ENCODE measurements around the gene CDH13. TPM values are rescaled to one million over a fixed set of nuclear protein-coding genes. Genes with fewer than 3 reads are reported as not detected.

Gene CDH13
- total RNA-seq, 2 experiments from 2014 or later, result not detected

DNA sequence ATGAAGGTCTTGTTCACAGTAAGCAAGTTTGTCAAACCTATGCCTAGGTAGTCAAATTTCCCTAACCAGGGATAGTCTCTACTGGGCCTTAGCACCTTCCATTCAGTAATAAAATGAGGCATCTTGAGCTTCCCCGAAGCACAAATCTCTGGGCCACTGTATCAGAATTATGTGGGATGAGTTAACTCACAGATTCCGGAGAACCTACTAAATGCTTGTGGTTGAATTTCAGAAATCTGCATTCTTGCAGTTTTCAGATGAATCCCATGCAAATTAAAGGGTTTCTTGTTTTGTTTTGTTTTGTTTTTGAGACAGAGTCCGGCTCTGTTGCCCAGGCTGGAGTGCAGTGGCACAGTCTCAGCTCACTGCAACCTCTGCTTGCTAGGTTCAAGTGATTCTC is 702.2 kb downstream of the CDH13 start:
- Histone ChIP-seq H3K9me2 (ENCODE audit: insufficient read depth, low read length) (no peaks in the 10 kb centered on the region), H3K4me1 (ENCODE audit: insufficient read depth, low read length, poor library complexity, severe bottlenecking) (no peaks in the 10 kb centered on the region), H3K27ac (ENCODE audit: low read depth, low read length, poor library complexity, severe bottlenecking) (no peak overlapping the region), H3K9me3 (ENCODE audit: low read length) (no peaks in the 10 kb centered on the region), H2AFZ (ENCODE audit: low read length) (no peak overlapping the region), H3K4me3 (ENCODE audit: low read depth, low read length, poor library complexity, severe bottlenecking) (no peak overlapping the region), H3K79me2 (ENCODE audit: insufficient read depth, low read depth, low read length) (no peaks in the 10 kb centered on the region), H3K4me2 (ENCODE audit: low read length) (no peak overlapping the region), H4K20me1 (ENCODE audit: insufficient read depth, low read length) (no peaks in the 10 kb centered on the region), H3K36me3 (ENCODE audit: insufficient read depth, low read length) (no peaks in the 10 kb centered on the region)
- TF ChIP-seq, protein P1, sequence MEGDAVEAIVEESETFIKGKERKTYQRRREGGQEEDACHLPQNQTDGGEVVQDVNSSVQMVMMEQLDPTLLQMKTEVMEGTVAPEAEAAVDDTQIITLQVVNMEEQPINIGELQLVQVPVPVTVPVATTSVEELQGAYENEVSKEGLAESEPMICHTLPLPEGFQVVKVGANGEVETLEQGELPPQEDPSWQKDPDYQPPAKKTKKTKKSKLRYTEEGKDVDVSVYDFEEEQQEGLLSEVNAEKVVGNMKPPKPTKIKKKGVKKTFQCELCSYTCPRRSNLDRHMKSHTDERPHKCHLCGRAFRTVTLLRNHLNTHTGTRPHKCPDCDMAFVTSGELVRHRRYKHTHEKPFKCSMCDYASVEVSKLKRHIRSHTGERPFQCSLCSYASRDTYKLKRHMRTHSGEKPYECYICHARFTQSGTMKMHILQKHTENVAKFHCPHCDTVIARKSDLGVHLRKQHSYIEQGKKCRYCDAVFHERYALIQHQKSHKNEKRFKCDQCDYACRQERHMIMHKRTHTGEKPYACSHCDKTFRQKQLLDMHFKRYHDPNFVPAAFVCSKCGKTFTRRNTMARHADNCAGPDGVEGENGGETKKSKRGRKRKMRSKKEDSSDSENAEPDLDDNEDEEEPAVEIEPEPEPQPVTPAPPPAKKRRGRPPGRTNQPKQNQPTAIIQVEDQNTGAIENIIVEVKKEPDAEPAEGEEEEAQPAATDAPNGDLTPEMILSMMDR (conservative IDR thresholded peaks at IDR 0.05; ENCODE audit: low read length), result no peak
- no peak for TF ChIP-seq EZH2phosphoT487 (IDR thresholded peaks at IDR 0.05; ENCODE audit: borderline replicate concordance, low read depth, low read length)
- intact Hi-C loops (cut with micrococcal nuclease; ENCODE audit: unreplicated experiment), result no loop called here
- CTCF ChIA-PET (ENCODE audit: unreplicated experiment), result no interaction called here
- POLR2A ChIA-PET, result interaction anchor here (0.6 kb wide), 1 partner anchor 1680 kb away, joined by 3 read pairs; no protein-coding TSS in a partner anchor
- no peak for DNase-seq (ENCODE audit: low spot score)
- BruUV-seq (replicated peaks), result no TSS peak

DNA sequence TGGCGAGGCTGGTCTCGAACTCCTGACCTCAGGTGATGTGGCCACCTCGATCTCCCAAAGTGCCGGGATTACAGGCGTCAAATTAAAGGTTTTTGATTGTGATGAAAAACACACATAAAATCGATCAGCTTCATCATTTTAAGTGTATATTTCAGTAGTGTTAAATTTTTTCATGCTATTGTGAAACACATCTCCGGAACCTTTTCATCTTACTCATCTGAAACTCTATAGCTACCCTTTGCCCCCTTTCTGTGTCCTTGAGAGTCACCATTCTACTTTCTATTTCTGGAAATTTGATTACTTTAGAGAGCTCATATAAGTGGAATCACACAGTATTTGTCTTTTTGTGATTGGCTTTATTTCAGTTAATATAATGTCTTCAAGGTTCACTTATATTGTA is 702.7 kb downstream of the CDH13 start:
- POLR2A ChIA-PET, result no interaction called here
- DNase-seq (ENCODE audit: low spot score), result no peak
- Histone ChIP-seq H4K20me1 (ENCODE audit: insufficient read depth, low read length) (no peaks in the 10 kb centered on the region), H3K36me3 (ENCODE audit: insufficient read depth, low read length) (no peaks in the 10 kb centered on the region), H2AFZ (ENCODE audit: low read length) (no peak overlapping the region), H3K9me2 (ENCODE audit: insufficient read depth, low read length) (no peaks in the 10 kb centered on the region), H3K4me2 (ENCODE audit: low read length) (no peak overlapping the region), H3K4me3 (ENCODE audit: low read depth, low read length, poor library complexity, severe bottlenecking) (no peak overlapping the region), H3K27ac (ENCODE audit: low read depth, low read length, poor library complexity, severe bottlenecking) (no peak overlapping the region), H3K4me1 (ENCODE audit: insufficient read depth, low read length, poor library complexity, severe bottlenecking) (no peaks in the 10 kb centered on the region), H3K79me2 (ENCODE audit: insufficient read depth, low read depth, low read length) (no peaks in the 10 kb centered on the region), H3K9me3 (ENCODE audit: low read length) (no peaks in the 10 kb centered on the region)
- intact Hi-C loops (cut with micrococcal nuclease; ENCODE audit: unreplicated experiment), result no loop called here
- CTCF ChIA-PET (ENCODE audit: unreplicated experiment), result no interaction called here
- TF ChIP-seq, protein P1 (conservative IDR thresholded peaks at IDR 0.05; ENCODE audit: low read length), result no peak
- TF ChIP-seq EZH2phosphoT487 (IDR thresholded peaks at IDR 0.05; ENCODE audit: borderline replicate concordance, low read depth, low read length), result no peak
- no TSS peak for BruUV-seq (replicated peaks)

DNA sequence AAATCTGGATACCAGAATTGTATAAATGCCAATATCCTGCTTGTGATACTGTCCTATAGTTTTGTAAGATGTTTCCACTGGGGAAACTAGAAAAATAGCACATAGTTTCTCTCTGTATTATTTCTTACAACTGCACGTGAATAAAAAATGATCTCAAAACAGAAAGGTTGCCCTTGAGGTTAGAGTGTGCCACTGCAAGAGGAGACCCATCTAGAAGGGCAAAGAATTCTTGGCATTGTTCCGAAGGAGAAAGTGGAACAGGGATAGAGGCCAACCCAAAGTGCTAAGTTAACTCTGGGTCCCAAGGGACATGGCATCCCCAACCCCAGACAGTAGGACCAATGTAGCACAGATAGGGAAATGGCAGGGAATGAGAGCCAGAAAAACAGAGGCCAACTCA is 703.5 kb downstream of the CDH13 start:
- Histone ChIP-seq H3K27ac (ENCODE audit: low read depth, low read length, poor library complexity, severe bottlenecking) (no peak overlapping the region), H3K9me3 (ENCODE audit: low read length) (no peaks in the 10 kb centered on the region), H3K4me2 (ENCODE audit: low read length) (no peak overlapping the region), H4K20me1 (ENCODE audit: insufficient read depth, low read length) (no peaks in the 10 kb centered on the region), H3K36me3 (ENCODE audit: insufficient read depth, low read length) (no peaks in the 10 kb centered on the region), H3K4me1 (ENCODE audit: insufficient read depth, low read length, poor library complexity, severe bottlenecking) (no peaks in the 10 kb centered on the region), H2AFZ (ENCODE audit: low read length) (no peak overlapping the region), H3K4me3 (ENCODE audit: low read depth, low read length, poor library complexity, severe bottlenecking) (no peak overlapping the region), H3K9me2 (ENCODE audit: insufficient read depth, low read length) (no peaks in the 10 kb centered on the region), H3K79me2 (ENCODE audit: insufficient read depth, low read depth, low read length) (no peaks in the 10 kb centered on the region)
- TF ChIP-seq EZH2phosphoT487 (IDR thresholded peaks at IDR 0.05; ENCODE audit: borderline replicate concordance, low read depth, low read length), result no peak
- TF ChIP-seq, protein P1 (conservative IDR thresholded peaks at IDR 0.05; ENCODE audit: low read length), result no peak
- ChIA-PET POLR2A (no interaction called here), CTCF (ENCODE audit: unreplicated experiment) (no interaction called here)
- intact Hi-C loops (cut with micrococcal nuclease; ENCODE audit: unreplicated experiment), result no loop called here
- DNase-seq (ENCODE audit: low spot score), result no peak
- no TSS peak for BruUV-seq (replicated peaks)

All from OCI-LY7 (cell line).